Measurements from ENCODE around the gene NUFIP2.

GRCh38 chr17:29294580-29294900 is 592 bp upstream of the NUFIP2 start:
- TF ChIP-seq POLR2A (IDR thresholded peaks at IDR 0.05; ENCODE audit: low read depth, low read length): no peak
- TF ChIP-seq JUN (IDR thresholded peaks at IDR 0.05; ENCODE audit: borderline replicate concordance, insufficient read depth, insufficient read length, low read depth): no peak
- no peak for TF ChIP-seq CTCF (IDR thresholded peaks at IDR 0.05; ENCODE audit: extremely low read depth in 1 of 2, insufficient read depth in 1 of 2, low read depth in 1 of 2, low read length in 2 of 2)
- no peak for TF ChIP-seq EZH2 (IDR thresholded peaks at IDR 0.05; ENCODE audit: borderline replicate concordance, low read depth, low read length, severe bottlenecking)
